ENCODE measurements around the gene NDUFS7. TPM values are rescaled to one million over a fixed set of nuclear protein-coding genes. Genes with fewer than 3 reads are reported as not detected.
"Not testable (repeated sequence)": the region's sequence is repeated elsewhere in the genome, so short reads cannot be mapped to it uniquely, and the experiment has no call there.

The NDUFS7 gene
- total RNA-seq, 2 donors from 2014 or later: 50.9 to 54.7 TPM

GRCh38 chr19:1417681-1418495, 34.2 kb downstream of the NDUFS7 start:
- H3K9me3 ChIP-seq (ENCODE audit: control insufficient read depth, low read length, poor library complexity, severe bottlenecking): no peaks in the 10 kb centered on the region
- Mint-ChIP-seq H3K27ac (no peak overlapping the region), H3K4me3 (peak overlapping the region; percentile 66), H3K27me3 (no peaks in the 10 kb centered on the region), H3K36me3 (ENCODE audit: low read depth) (peaks cover 3% of the 10 kb centered on the region), H3K4me1 (peaks cover 30% of the 10 kb centered on the region)
- DNase-seq (no peak), ATAC-seq (no peak)

- ATAC-seq (no peak), DNase-seq (no peak)
- Mint-ChIP-seq H3K4me1 (peaks cover 27% of the 10 kb centered on the region), H3K27ac (no peak overlapping the region), H3K27me3 (no peaks in the 10 kb centered on the region), H3K36me3 (ENCODE audit: low read depth) (peaks cover 7% of the 10 kb centered on the region), H3K4me3 (peak overlapping the region; percentile 31)
- no peaks in the 10 kb centered on the region for H3K9me3 ChIP-seq (ENCODE audit: control insufficient read depth, low read length, poor library complexity, severe bottlenecking)
Observed at GRCh38 chr19:1418496-1418775, 34.7 kb downstream of the NDUFS7 start.

GRCh38 chr19:1418951-1419738, 35.4 kb downstream of the NDUFS7 start:
- H3K27me3 Mint-ChIP-seq: no peaks in the 10 kb centered on the region

GRCh38 chr19:1420085-1420484, 36.4 kb downstream of the NDUFS7 start:
- not testable (repeated sequence) for H3K9me3 ChIP-seq (ENCODE audit: control insufficient read depth, low read length, poor library complexity, severe bottlenecking); H3K27ac Mint-ChIP-seq; ATAC-seq; H3K27me3 Mint-ChIP-seq; DNase-seq; H3K4me3 Mint-ChIP-seq; H3K36me3 Mint-ChIP-seq (ENCODE audit: low read depth)
- peaks cover 25% of the 10 kb centered on the region for H3K4me1 Mint-ChIP-seq

More at GRCh38 chr19:1418951-1419738, 35.4 kb downstream of the NDUFS7 start:
- H3K36me3 Mint-ChIP-seq (ENCODE audit: low read depth): peaks cover 9% of the 10 kb centered on the region
- no peaks in the 10 kb centered on the region for H3K9me3 ChIP-seq (ENCODE audit: control insufficient read depth, low read length, poor library complexity, severe bottlenecking)
- no peak overlapping the region for H3K27ac Mint-ChIP-seq
- no peak for ATAC-seq
- no peak overlapping the region for H3K4me3 Mint-ChIP-seq
- DNase-seq: no peak
- peaks cover 26% of the 10 kb centered on the region for H3K4me1 Mint-ChIP-seq

- H3K27me3 Mint-ChIP-seq: no peaks in the 10 kb centered on the region
- peaks cover 9% of the 10 kb centered on the region for H3K36me3 Mint-ChIP-seq (ENCODE audit: low read depth)
- H3K27ac Mint-ChIP-seq: no peak overlapping the region
- no peak for ATAC-seq
- H3K4me3 Mint-ChIP-seq: peak overlapping the region; percentile 28
- DNase-seq: no peak
- H3K9me3 ChIP-seq (ENCODE audit: control insufficient read depth, low read length, poor library complexity, severe bottlenecking): no peaks in the 10 kb centered on the region
- peaks cover 20% of the 10 kb centered on the region for H3K4me1 Mint-ChIP-seq
Observed at GRCh38 chr19:1420590-1420989, 36.9 kb downstream of the NDUFS7 start.

GRCh38 chr19:1421218-1421957, 37.7 kb downstream of the NDUFS7 start:
- no peaks in the 10 kb centered on the region for H3K27me3 Mint-ChIP-seq
- peaks cover 9% of the 10 kb centered on the region for H3K36me3 Mint-ChIP-seq (ENCODE audit: low read depth)
- ATAC-seq: no peak
- H3K9me3 ChIP-seq (ENCODE audit: control insufficient read depth, low read length, poor library complexity, severe bottlenecking): no peaks in the 10 kb centered on the region
- peaks cover 13% of the 10 kb centered on the region for H3K4me1 Mint-ChIP-seq
- no peak overlapping the region for H3K27ac Mint-ChIP-seq
- H3K4me3 Mint-ChIP-seq: no peak overlapping the region
- no peak for DNase-seq

- H3K27me3 Mint-ChIP-seq: no peaks in the 10 kb centered on the region
- H3K4me1 Mint-ChIP-seq: peaks cover 10% of the 10 kb centered on the region
- peaks cover 9% of the 10 kb centered on the region for H3K36me3 Mint-ChIP-seq (ENCODE audit: low read depth)
- DNase-seq: no peak
- no peak overlapping the region for H3K27ac Mint-ChIP-seq
- H3K4me3 Mint-ChIP-seq: no peak overlapping the region
- H3K9me3 ChIP-seq (ENCODE audit: control insufficient read depth, low read length, poor library complexity, severe bottlenecking): no peaks in the 10 kb centered on the region
- no peak for ATAC-seq
Observed at GRCh38 chr19:1421958-1422305, 38.2 kb downstream of the NDUFS7 start.

GRCh38 chr19:1422360-1422759, 38.7 kb downstream of the NDUFS7 start:
- Mint-ChIP-seq H3K4me1 (peaks cover 6% of the 10 kb centered on the region), H3K4me3 (no peak overlapping the region), H3K27ac (peak overlapping the region; percentile 70), H3K27me3 (no peaks in the 10 kb centered on the region), H3K36me3 (ENCODE audit: low read depth) (peaks cover 9% of the 10 kb centered on the region)
- DNase-seq (no peak), ATAC-seq (no peak)
- H3K9me3 ChIP-seq (ENCODE audit: control insufficient read depth, low read length, poor library complexity, severe bottlenecking): no peaks in the 10 kb centered on the region

- H3K27me3 Mint-ChIP-seq: no peaks in the 10 kb centered on the region
- H3K36me3 Mint-ChIP-seq (ENCODE audit: low read depth): peaks cover 9% of the 10 kb centered on the region
- ATAC-seq (no peak), DNase-seq (no peak)
- H3K9me3 ChIP-seq (ENCODE audit: control insufficient read depth, low read length, poor library complexity, severe bottlenecking): no peaks in the 10 kb centered on the region
- H3K4me1 Mint-ChIP-seq: peaks cover 3% of the 10 kb centered on the region
- H3K27ac Mint-ChIP-seq: peak overlapping the region; percentile 70
- no peak overlapping the region for H3K4me3 Mint-ChIP-seq
Observed at GRCh38 chr19:1422943-1423342, 39.2 kb downstream of the NDUFS7 start.

GRCh38 chr19:1423436-1424191, 39.9 kb downstream of the NDUFS7 start:
- DNase-seq (no peak), ATAC-seq (no peak)
- no peaks in the 10 kb centered on the region for H3K27me3 Mint-ChIP-seq
- peak overlapping the region; percentile 70 for H3K27ac Mint-ChIP-seq
- H3K4me1 Mint-ChIP-seq: peaks cover 3% of the 10 kb centered on the region
- H3K36me3 Mint-ChIP-seq (ENCODE audit: low read depth): peaks cover 9% of the 10 kb centered on the region
- H3K4me3 Mint-ChIP-seq: no peak overlapping the region
- no peaks in the 10 kb centered on the region for H3K9me3 ChIP-seq (ENCODE audit: control insufficient read depth, low read length, poor library complexity, severe bottlenecking)

GRCh38 chr19:1424192-1424955, 40.7 kb downstream of the NDUFS7 start:
- H3K27me3 Mint-ChIP-seq: no peaks in the 10 kb centered on the region
- no peak for DNase-seq
- H3K4me3 Mint-ChIP-seq: no peak overlapping the region
- H3K9me3 ChIP-seq (ENCODE audit: control insufficient read depth, low read length, poor library complexity, severe bottlenecking): no peaks in the 10 kb centered on the region
- H3K4me1 Mint-ChIP-seq: peaks cover 3% of the 10 kb centered on the region
- no peak for ATAC-seq
- no peak overlapping the region for H3K27ac Mint-ChIP-seq
- H3K36me3 Mint-ChIP-seq (ENCODE audit: low read depth): peaks cover 9% of the 10 kb centered on the region

GRCh38 chr19:1425102-1425837, 41.6 kb downstream of the NDUFS7 start:
- Mint-ChIP-seq H3K27ac (peak overlapping the region; percentile 11), H3K4me1 (peaks cover 3% of the 10 kb centered on the region), H3K27me3 (no peaks in the 10 kb centered on the region), H3K4me3 (no peak overlapping the region), H3K36me3 (ENCODE audit: low read depth) (peaks cover 9% of the 10 kb centered on the region)
- no peaks in the 10 kb centered on the region for H3K9me3 ChIP-seq (ENCODE audit: control insufficient read depth, low read length, poor library complexity, severe bottlenecking)
- DNase-seq: no peak
- no peak for ATAC-seq

Data from T-helper 17 cell (primary cell).